GM19467 (cell line): Measurements from ENCODE around the gene MTMR12.
"Not testable (repeated sequence)": the region's sequence is repeated elsewhere in the genome, so short reads cannot be mapped to it uniquely, and the experiment has no call there.

ENCODE experiments used
- ATAC-seq: cut with Tn5 transposase; IDR thresholded peaks from one replicate; pipeline ENCODE4 v1.9.1; 2021; ENCODE audit warnings: mild to moderate bottlenecking, moderate library complexity; ENCODE audit not compliant: unreplicated experiment

MTMR12 gene

DNA sequence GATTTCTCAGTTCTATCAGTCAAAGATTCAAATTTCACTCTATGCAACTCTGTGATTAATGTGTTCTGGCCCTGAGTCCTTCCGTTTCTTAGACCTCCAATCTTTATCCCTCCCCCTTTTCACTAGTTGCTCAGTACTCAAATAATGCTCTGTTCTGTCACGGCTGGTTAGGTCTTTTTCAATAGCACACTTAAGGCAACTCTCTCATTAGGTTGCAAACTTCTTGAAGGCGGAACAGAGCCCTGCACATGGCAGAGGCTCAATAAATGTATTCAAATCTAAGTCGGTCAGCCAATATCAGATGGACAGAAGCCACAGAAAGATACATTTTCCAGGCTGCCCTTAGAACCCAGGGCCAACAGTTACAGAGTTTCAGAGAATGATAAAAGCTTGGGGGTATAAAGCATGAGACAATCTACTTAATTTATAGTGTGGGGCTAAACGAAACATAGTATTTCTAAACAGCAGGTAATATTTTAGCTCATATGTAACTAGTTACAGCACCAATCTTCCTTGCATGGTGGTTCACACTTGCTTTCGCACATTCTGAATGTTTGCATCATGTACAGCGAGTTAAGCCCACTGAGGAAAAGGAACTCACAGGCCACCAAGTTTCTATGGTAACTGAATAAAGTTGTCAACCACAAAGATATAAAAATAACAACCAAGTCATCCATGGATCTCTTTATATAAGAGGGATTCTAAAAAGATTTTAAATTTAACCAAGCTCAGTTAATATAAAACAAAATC lies 71.5 kb downstream of the MTMR12 start:
- no peak for ATAC-seq

DNA sequence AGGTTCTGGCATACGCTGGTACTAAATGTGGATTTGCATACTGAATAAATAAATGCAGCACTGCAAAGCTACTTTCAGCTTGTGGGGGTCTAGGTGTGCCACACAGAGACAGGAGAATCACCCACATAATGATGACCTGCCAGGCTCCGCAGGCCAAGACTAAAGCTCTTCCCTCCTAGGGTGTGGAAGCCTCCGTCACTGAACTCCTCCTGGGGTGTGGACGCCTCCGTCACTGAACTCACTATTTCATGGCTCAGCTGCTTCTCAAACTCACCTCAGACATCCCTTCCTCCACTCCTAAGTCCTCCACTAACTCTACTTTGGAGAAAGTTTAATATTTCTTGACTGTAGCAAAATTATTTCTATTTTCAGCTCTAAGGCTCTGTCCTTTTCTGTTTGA lies 73.4 kb downstream of the MTMR12 start:
- no peak for ATAC-seq

DNA sequence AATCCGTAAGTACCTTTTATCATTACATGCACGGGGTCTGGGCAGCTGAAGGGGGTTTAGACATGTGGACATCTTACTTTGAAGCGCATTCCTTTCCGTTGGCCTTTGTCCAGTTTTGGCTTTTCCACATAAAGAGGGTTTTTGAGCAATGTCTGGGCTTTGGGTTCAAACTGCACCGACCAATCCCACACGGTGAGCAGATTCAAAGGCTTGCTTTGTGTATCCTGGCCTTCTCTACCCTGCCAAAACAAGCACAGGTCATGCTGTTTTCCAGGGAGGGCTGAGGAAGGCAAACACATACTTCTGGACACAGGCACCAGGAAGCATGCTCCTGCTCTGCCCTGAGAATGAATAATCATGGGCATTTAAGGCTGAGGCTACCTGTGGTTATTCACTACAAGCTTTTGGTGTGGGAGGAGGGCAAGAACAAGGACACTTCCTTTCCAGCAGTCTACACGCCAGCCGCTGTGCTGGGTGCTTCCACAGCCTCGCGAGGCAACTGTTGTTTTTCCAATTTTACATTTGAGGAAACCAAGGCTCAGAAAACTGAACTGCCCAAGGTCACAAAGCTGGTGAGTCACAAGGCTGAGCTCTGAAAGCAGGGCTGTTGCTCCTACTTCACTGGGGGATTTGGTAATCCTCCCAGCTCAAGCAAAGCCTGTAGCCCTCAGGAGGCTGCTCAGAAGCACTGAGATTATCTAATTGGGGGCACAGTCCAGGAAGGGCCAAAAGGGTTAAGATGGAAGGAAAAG lies 78.9 kb downstream of the MTMR12 start:
- ATAC-seq, result no peak

DNA sequence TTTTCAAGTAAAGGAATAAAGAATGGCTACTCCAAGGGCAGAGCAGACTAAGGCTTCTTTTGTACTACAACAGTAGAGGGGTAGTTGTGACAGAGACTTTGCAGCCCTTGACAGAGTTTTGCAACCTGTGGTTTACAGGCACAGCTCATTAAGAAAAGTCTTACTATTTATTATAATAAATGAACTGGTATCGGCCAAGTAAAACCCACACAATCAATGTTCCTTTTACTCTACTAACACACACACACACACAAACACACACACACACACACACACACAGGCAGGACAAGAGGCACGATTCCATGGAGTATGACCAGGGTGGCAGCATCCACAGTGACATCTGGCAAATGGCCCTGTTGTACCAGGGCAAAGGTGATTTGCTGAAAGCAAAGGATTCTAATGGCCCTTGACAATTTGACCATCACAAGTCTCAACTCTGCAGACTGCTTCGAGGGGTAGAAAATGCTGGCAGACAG lies 79.5 kb downstream of the MTMR12 start:
- ATAC-seq, result no peak

DNA sequence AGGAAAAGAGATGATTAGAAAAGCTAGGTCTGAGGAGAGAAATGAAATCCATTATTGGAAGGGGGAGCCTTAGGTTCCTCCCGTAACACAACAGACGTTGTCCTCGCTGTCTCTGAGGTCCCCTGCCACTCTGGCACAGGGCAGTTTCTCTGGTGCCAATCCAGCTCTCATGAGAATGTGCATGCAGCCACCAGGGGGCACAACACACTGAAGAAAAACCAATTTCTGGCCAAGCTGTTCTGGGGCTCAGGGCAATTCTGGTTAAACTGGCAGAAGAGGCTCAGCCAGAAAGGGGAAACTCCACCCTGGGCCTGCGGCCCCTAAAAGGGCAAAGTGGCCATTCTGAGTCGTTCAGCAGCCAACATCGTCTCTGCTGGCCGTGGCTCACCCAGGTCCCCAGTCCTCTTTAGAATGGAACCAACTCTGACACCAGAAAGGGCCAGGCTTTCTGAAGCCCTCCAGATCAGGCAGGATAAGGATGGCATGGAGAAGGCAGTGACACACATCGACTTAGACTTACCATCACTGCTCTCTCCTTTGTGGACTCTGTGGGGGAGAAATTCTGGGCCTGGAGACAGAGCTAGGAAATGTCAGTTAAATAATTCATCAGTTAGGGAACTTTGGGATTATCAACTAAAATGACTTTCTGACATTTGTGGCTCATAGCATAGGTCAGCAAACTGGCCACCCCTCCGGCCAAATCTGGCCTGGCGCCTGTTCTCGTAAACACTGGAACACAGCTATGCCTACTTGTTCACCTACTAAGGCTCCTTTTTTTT lies 80.1 kb downstream of the MTMR12 start:
- ATAC-seq, result peak; percentile 81

DNA sequence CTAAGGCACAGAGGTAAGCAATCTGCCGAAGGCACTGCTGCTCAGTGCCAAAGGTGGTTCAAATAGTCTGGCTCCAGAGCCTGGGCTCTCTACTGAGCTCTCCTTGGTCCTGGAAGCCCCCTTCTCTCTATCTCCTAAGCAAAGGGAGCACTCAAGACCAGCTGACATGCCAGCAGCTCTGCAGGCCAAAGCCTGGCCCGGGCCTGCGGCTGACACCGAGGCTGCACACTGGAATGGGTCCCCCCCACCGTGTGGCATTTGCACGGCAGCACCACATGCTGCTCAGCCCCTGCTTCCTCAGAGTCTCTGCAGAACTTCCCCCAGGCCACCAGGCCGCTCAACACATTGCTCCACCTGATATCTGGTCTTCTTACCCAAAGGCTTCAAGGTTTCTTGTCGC lies 80.8 kb downstream of the MTMR12 start:
- ATAC-seq, result peak; percentile 22

DNA sequence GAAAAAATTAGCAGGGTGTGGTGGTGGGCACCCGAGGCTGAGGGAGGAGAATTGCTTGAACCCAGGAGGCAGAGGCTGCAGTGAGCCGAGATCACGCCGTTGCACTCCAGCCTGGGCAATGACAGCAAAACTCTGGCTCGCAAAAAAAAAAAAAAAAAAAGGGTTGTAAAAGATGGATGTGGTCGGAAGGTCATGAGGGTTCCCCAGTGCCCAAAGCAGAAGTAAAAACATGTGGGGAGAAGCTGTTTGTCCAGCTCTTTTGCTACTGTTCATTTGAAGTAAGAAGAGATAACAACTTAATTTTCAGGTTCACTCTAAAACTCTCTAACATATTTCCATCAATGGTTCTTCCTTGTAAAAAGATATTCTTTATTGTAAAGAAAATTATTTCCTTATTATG lies 81.5 kb downstream of the MTMR12 start:
- no peak for ATAC-seq

DNA sequence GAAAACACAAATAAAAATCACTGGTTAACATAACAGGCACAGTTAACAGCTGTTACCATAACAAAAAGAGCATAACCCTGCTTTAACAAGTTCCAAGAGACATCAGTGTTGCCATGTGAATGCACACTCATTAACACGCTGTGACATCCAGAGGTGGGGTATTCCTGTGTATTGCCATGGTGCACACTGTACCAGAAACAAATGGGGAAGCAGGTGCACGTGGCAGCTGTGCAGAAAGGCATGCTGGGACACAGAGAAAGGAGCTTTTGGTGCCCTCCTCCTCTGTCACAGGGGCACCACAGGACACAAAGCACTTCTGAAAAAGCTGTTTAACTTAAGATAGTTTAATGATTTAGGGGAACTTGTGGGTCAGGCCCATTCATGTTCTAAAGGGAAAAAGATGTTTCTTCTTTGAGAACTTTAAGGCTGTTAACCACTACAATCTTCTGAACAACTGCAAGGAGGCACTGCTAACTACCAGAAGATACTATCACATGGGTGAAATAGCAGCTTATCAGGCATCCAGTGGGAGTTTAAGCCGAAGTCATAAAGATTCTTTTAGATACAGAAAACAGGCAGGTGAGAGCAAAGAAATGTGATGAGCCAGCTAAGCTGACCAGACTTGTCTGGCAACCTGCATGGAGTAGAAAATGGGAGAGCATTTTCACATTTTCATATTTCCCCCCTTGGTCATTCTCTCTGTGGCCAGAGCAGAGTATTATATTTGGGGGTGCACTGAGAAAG lies 82.2 kb downstream of the MTMR12 start:
- no peak for ATAC-seq

DNA sequence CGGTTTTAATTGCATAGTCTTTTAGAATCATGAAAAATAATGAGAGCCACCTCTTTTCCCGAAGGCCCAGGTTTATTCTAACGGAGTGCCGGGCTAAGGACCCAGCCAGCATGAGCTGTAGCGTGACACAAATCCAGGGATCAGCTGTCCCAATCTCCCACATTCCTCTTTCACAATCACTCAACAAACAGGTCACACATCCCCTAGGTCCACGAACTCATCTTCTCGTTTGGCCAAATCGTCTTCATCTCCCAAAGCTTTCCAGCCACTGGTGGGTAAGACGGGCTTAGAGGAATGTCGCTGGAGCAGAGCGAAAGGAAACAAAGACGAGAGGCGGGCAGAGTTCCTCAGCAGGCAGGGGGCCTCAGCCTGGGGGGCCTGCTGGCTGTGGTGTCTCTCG lies 83.2 kb downstream of the MTMR12 start:
- no peak for ATAC-seq

DNA sequence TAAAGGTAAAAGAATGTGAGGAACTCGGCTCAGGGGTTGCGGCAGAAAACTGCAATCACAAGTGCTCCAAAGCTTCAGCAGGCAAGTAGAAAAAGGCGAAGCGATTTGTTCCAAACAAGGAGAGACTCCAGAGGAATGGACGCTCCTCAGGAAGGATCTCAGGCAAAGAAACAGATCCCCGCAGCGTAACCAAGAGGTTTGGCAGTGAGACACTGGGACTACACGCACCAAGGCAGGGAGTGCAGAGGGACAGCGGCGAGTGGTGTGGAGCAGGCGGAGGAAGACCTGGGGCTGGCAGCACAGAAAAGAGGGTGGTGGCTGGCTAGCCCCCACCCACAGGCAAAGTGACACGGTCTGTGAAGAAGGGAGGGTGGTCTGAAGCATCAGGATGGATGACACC lies 83.9 kb downstream of the MTMR12 start:
- ATAC-seq, result no peak

DNA sequence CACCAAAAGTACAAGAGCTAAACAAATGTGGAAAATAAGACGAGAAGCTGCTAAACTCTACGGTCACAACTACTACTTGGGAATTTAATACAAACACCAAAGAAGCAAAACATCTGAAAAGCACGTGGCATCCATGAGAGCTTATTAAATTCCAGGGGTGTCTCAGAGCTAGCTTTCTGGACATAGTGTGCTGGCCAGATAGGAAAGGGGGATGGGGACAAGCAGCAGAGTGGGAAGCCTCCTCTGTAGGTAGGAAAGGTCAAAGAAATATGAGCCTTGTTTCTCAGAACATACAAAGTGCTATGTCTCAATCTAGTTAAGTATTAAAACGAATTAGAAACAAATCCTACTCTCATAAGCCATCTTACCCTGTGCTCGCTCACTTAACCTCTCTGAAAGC lies 87.3 kb downstream of the MTMR12 start:
- no peak for ATAC-seq

DNA sequence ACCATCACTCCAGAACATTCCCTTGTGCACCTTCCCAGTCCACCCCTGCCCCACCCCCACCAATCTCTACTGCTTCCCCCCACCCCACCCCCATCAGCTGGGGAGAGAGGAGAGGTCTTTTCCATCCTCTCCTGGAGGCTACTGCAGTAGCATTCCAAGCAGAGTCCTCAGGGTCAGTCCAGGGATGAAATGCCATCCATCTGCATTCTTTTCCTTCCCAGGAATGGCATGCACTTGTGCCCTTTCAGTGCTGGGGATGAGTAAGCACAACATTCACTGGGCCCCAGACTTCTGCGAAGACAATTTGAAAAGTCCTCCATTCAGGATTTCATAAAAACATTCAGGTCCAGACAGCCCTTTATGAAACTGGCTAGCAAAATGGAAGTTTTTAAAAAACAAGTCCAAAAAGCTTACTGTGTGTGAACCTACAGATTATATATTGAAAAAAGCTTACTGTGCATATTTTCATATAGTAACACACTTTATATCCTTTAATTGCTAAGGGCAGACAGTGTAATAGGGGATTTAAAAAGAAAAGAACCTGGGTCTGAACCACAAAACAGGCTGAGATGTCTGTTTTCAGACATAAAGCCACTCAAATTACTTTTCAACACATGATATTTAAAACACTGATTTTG lies 88.6 kb downstream of the MTMR12 start:
- ATAC-seq, result no peak

DNA sequence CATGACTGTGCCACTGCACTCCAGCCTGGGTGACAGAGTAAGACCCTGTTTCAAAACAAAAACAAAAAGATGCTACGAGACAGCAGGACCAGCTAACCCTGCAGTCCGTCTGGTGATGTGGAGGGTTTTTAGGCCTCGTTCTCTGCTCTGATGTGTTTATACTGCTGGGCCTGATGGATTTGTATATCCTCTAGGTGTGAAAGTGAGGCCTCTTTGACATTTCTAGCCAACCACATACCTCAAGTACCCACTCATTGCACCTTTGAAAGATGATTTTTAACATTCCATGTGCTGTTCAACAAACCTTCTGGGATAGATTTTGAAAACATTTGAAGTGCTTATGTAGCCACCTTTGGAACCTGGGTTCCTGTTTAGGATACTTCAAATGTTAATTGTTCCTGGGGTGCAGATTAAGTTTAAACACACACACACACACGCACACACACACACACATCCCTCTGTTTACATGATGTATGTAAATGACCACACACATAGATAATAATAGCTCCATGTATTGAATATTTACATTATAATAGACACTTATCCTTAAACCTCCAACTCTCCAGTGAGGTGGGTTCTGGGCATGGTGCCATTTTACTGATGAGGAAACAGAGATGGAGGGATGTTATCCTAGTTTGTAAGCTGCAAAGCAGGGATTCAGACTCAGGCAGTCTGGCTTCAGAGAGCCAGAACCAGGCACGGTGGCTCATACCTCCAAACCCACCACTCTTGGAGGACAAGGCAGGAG lies 89.8 kb downstream of the MTMR12 start:
- no peak for ATAC-seq

DNA sequence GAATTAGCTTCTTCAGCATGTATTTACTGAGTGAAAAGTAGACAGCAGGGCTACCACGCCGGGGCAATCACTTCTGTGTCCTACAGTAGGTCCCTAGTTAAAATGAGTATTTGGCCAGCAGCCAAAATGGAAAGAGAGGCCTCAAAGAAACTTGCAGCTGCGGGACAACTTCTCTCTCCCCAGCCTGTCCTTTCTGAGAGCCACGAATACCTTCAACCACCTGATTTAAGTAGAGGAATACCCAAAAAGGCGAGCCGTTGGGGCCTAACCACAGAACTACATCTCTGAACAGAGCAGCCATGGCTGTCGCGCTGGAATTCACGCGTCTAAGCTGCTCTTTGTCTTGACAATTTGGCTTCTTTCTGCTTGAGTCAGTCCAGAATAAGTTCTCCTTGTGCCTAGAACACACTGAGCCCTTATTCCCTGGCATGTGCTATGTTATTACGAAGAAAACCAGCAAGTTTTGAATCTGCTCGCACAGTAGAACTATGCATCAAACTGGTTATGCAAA lies 94.8 kb downstream of the MTMR12 start:
- peak; percentile 49 for ATAC-seq

DNA sequence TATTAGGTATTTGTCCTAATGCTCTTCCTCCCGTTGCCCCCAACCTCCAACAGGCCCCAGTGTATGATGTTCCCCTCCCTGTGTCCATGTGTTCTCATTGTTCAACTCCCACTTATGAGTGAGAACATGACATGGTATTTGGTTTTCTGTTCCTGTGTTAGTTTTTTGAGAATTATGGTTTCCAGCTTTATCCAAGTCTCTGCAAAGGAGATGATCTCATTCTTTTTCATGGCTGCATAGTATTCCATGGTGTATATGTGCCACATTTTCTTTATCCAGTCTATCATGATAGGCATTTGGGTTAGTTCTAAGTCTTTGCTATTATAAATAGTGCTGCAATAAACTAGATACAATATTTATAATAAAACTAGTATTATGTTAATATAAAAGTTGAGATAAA lies 98.4 kb downstream of the MTMR12 start:
- ATAC-seq, result not testable (repeated sequence)

DNA sequence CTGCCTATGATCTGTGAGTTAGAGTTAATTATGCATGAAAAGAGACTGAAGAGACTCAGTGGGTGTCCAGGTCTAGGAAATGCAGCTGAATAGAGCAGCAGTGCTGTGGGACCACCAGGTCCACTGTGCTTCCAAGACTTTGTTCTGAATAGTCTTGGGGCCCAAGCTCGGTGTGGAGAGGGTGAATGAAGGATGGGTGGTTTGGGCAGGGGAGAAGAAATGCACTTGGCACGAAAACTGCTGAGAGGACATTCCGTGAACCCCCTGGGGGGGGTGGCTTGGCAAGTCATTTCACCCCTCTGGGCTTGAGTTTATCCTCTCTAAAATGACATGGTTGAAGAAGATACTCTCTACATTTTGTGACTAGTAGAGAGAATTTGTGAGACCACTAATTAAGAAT lies 102.6 kb downstream of the MTMR12 start:
- no peak for ATAC-seq

DNA sequence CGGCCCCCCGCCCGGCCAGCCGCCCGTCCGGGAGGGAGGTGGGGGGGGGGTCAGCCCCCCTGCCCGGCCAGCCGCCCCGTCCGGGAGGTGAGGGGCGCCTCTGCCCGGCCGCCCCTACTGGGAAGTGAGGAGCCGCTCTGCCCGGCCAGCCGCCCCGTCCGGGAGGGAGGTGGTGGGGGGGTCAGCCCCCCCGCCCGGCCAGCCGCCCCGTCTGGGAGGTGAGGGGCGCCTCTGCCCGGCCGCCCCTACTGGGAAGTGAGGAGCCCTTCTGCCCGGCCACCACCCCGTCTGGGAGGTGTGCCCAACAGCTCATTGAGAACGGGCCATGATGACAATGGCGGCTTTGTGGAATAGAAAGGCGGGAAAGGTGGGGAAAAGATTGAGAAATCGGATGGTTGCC lies 103.9 kb downstream of the MTMR12 start:
- ATAC-seq, result not testable (repeated sequence)

DNA sequence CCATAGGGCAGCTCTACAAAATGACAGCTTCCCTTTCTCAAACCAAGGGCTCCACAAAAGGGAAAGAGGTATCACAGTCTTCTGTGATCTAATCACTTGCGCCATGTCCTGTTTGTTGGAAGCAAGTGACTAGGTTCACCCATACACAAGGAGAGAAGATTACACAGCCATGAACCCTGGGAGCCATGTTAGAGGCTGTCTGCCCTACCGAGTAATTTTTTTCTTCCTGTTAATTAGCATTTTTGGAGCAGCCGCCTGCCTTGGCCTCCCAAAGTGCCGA lies 105.4 kb downstream of the MTMR12 start:
- no peak for ATAC-seq

DNA sequence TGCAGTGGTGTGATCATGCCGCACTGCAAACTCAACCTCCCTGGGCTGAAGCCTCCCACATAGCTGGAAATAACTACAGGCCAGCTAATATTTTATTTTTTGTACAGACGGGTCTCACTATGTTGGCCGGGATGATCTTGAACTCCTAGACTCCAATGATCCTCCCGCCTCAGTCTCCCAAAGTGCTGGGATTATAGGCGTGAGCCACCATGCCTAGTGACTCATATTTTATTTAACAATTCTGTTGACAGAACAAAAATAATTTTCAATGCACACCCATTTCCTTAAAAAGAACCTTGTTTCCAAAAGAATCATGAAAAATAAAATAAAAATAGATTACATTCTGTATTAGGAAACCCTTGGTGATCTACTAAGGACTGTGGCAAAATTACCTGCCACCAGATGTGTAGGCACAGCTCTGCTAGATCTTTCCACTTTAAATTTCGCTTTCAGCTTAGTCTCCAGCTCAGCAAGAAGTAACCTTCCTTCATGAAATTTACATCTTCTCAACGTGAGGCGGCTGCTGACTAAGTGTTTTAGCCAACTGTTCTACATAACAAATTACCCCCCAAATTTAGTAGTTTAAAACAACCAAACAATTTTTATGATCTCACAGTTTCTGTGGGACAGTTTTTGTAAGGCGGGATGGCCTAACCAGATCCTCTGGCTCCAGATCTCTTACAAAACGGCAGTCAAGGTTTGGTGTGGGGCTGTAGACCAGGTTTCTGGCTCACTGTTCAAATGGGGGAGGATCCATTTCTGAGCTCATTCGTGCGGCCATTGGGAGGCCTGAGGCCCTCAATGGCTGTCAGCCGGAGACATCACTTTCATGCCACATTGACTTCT lies 106.0 kb downstream of the MTMR12 start:
- ATAC-seq, result no peak
